Mesothelial cell of epicardium (in vitro differentiated cells): ENCODE results near the gene NRSN2. TPM values are rescaled to one million over a fixed set of nuclear protein-coding genes. Genes with fewer than 3 reads are reported as not detected.

ENCODE experiments used
- DNase-seq, 2 experiments: peaks; one replicate each; pipeline ENCODE4 v3.0.0; 2021; ENCODE audit warnings: low spot score in 2 of 2; ENCODE audit not compliant: unreplicated experiment in 2 of 2
- H3K27ac Mint-ChIP-seq: 2 replicates; pipeline ENCODE4 v1.8.0; 2021; ENCODE audit warnings: mixed read lengths
- H3K27me3 Mint-ChIP-seq: 2 replicates; pipeline ENCODE4 v1.8.0; 2021; ENCODE audit warnings: low read depth, mixed read lengths
- H3K36me3 Mint-ChIP-seq: 2 replicates; pipeline ENCODE4 v1.8.0; 2021; ENCODE audit warnings: mixed read lengths
- H3K4me1 Mint-ChIP-seq: 2 replicates; pipeline ENCODE4 v1.8.0; 2021; ENCODE audit warnings: mixed read lengths
- H3K4me3 Mint-ChIP-seq: 2 replicates; pipeline ENCODE4 v1.8.0; 2021; ENCODE audit warnings: mild to moderate bottlenecking, moderate library complexity, mixed read lengths
- H3K9me3 Mint-ChIP-seq: 2 replicates; pipeline ENCODE4 v1.8.0; 2021; ENCODE audit warnings: mixed read lengths
- CTCF ChIP-seq: fragments of 200-600 bp; sonication (generic); IDR thresholded peaks from one replicate; pipeline ENCODE4 v1.5.0; 2021; ENCODE audit warnings: antibody characterized with exemption; ENCODE audit not compliant: unreplicated experiment
- total RNA-seq: library from RNA; stranded (reverse); gene quantifications from 3 replicates; pipeline ENCODE4 v1.2.1, GENCODE V29; 2021

NRSN2 gene
- total RNA-seq, 1 donor from 2014 or later, result 46.2 TPM

GRCh38 chr20:301886-302848, 44.7 kb upstream of the NRSN2 start:
- no peak for TF ChIP-seq CTCF
- Mint-ChIP-seq H3K4me1 (peaks cover 36% of the 10 kb centered on the region), H3K27me3 (no peaks in the 10 kb centered on the region), H3K4me3 (no peak overlapping the region), H3K36me3 (no peaks in the 10 kb centered on the region), H3K27ac (peak overlapping the region; percentile 87), H3K9me3 (no peaks in the 10 kb centered on the region)
- no peak for DNase-seq

GRCh38 chr20:305745-306144, 41.2 kb upstream of the NRSN2 start:
- Mint-ChIP-seq H3K36me3 (no peaks in the 10 kb centered on the region), H3K9me3 (no peaks in the 10 kb centered on the region), H3K4me1 (peaks cover 45% of the 10 kb centered on the region), H3K27ac (no peak overlapping the region), H3K27me3 (no peaks in the 10 kb centered on the region), H3K4me3 (no peak overlapping the region)
- no peak for DNase-seq
- TF ChIP-seq CTCF, result no peak

DNA sequence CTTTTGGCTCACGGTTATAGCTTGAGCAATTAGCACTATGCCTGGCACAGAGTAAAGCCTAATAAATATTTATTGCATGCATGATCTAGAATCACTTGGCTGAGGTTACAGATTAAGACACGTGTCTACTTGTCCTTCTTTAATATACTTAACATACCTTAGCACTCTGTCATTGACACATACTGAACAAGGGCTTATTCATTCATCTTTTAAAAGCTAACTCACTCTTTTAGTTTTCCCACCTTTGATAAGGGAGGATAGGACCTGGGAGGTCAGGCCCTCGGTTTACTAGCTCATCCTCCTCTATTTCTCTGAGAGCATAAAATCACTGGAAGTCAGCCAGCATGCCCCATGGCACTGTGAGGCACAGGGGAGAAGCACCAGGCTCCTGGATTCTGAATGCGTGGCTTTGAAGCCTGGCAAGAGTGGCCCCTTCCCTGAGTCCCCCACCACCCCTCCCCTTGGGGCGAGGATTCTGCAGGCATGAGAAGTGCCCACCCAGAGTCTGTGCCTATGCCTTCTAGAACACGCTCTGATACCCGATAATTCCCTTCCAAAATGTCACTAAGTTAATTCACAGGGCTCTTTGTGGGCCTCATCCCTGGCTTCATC, 38.4 kb upstream of the NRSN2 start:
- H3K36me3 Mint-ChIP-seq, result no peaks in the 10 kb centered on the region
- H3K9me3 Mint-ChIP-seq, result no peaks in the 10 kb centered on the region
- no peaks in the 10 kb centered on the region for H3K27me3 Mint-ChIP-seq
- no peak for DNase-seq
- no peak overlapping the region for H3K4me3 Mint-ChIP-seq
- H3K4me1 Mint-ChIP-seq, result peaks cover 33% of the 10 kb centered on the region
- H3K27ac Mint-ChIP-seq, result peak overlapping the region; percentile 98
- TF ChIP-seq CTCF, result no peak

- no peaks in the 10 kb centered on the region for H3K9me3 Mint-ChIP-seq
- peak overlapping the region; percentile 98 for H3K27ac Mint-ChIP-seq
- peaks cover 33% of the 10 kb centered on the region for H3K4me1 Mint-ChIP-seq
- DNase-seq, result no peak
- no peaks in the 10 kb centered on the region for H3K27me3 Mint-ChIP-seq
- peak overlapping the region; percentile 72 for H3K4me3 Mint-ChIP-seq
- TF ChIP-seq CTCF, result no peak
- no peaks in the 10 kb centered on the region for H3K36me3 Mint-ChIP-seq
These were observed 37.5 kb upstream of the NRSN2 start for GRCh38 chr20:309306-309840.

DNA sequence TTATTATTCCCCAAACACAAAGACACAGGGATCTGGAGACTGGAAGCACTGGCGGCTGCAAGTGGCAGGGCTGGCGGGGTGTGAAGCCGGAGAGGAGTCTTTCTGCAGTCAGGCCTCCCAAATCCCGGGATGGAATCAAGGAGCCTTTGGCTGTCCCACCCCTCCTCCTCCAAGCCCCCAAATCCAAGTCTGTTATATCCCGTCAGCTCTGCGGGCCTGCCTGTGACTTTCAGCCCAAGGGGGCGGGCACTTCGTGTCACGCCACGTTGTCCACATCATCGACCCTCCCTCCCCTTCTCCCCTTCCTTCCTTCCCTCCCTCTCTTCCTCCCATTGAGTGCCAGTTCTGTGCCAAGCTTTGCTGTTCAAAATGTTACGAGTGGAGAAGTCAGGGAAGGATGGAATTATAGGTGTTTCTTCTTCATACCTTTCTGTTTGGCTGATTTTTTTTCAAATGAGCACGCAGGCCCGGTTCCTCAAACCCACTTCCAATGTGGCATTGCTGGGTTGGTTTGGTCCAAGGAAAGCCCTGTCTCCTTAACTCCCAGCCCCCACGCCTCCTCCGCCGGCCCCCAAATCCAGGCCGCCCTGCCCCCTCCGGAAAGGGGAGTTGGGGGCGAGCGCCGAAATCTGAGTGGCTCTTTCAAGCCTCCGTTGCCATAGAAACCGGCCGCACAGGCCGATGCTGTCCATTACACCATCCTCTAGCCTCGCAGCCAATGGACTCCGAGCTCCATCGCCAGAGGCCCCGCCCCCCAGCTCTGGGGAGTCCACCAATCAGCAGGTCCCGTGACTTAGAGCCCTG, 36.9 kb upstream of the NRSN2 start:
- Mint-ChIP-seq H3K9me3 (no peaks in the 10 kb centered on the region), H3K4me3 (peak overlapping the region; percentile 72), H3K4me1 (peaks cover 33% of the 10 kb centered on the region), H3K27ac (peak overlapping the region; percentile 98), H3K36me3 (no peaks in the 10 kb centered on the region), H3K27me3 (no peaks in the 10 kb centered on the region)
- DNase-seq, result peak; percentile 97 to 98
- no peak for TF ChIP-seq CTCF
